ENCODE measurements around the gene FANCG. TPM values are rescaled to one million over a fixed set of nuclear protein-coding genes. Genes with fewer than 3 reads are reported as not detected.

Gene FANCG
- total RNA-seq, 1 donor from 2014 or later = 5.6 TPM

DNA sequence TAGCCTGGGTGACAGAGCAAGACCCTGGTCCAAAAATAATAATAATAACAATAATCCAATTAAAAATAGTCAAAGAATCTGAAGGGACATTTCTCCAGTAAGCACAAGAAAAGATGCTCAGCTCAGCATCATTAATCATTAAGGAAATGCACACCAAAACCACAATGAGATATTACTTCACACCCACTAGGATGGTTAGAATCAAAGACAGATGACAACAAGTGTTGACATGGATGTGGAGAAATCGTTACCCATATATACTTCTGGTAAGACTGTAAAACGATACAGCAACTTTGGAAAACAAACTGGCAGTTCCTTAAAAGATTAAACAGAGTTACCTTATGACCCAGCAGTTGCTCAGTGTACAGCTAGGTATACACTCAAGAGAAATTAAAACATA is 5.3 kb upstream of the FANCG start:
- TF ChIP-seq, protein P1, sequence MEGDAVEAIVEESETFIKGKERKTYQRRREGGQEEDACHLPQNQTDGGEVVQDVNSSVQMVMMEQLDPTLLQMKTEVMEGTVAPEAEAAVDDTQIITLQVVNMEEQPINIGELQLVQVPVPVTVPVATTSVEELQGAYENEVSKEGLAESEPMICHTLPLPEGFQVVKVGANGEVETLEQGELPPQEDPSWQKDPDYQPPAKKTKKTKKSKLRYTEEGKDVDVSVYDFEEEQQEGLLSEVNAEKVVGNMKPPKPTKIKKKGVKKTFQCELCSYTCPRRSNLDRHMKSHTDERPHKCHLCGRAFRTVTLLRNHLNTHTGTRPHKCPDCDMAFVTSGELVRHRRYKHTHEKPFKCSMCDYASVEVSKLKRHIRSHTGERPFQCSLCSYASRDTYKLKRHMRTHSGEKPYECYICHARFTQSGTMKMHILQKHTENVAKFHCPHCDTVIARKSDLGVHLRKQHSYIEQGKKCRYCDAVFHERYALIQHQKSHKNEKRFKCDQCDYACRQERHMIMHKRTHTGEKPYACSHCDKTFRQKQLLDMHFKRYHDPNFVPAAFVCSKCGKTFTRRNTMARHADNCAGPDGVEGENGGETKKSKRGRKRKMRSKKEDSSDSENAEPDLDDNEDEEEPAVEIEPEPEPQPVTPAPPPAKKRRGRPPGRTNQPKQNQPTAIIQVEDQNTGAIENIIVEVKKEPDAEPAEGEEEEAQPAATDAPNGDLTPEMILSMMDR (IDR thresholded peaks at IDR 0.05; ENCODE audit: borderline replicate concordance) = no peak

DNA sequence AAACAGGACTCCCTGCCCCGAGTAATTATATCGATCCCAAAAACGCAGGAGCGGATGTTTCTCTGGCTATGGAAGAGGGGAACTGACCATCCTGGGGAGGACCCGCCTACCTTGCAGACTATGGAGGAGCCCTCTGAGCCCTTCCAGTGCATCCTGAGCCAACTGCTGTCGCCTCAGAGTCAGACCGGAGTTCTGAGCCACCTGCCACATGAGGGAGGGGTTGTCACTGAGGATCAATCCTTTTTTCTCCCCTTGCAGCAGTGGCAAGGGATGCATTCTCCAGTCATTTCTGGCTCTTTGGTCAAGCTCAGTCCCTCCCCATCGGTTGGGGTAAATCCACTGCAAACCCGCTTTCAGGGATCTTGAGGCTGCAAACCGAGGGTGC is 709 bp downstream of the FANCG start:
- intact Hi-C loops (cut with micrococcal nuclease) = no loop called here
- Histone ChIP-seq H3K27ac (replicated peaks) (peak overlapping the region; percentile 86), H3K36me3 (peaks cover 15% of the 10 kb centered on the region), H3K9me3 (replicated peaks) (no peaks in the 10 kb centered on the region), H3K4me1 (peaks cover 27% of the 10 kb centered on the region), H3K27me3 (ENCODE audit: low read depth) (no peaks in the 10 kb centered on the region), H3K4me3 (peak overlapping the region; percentile 94)
- TF ChIP-seq, protein P1 (IDR thresholded peaks at IDR 0.05; ENCODE audit: borderline replicate concordance) = no peak
- DNase-seq = no peak

More for the DNA sequence above, 5.3 kb upstream of the FANCG start:
- no peak for DNase-seq
- Histone ChIP-seq H3K4me1 (peaks cover 6% of the 10 kb centered on the region), H3K27me3 (ENCODE audit: low read depth) (no peaks in the 10 kb centered on the region), H3K36me3 (peaks cover 28% of the 10 kb centered on the region), H3K27ac (replicated peaks) (no peak overlapping the region), H3K4me3 (no peak overlapping the region), H3K9me3 (replicated peaks) (no peaks in the 10 kb centered on the region)
- intact Hi-C loops (cut with micrococcal nuclease) = no loop called here

DNA sequence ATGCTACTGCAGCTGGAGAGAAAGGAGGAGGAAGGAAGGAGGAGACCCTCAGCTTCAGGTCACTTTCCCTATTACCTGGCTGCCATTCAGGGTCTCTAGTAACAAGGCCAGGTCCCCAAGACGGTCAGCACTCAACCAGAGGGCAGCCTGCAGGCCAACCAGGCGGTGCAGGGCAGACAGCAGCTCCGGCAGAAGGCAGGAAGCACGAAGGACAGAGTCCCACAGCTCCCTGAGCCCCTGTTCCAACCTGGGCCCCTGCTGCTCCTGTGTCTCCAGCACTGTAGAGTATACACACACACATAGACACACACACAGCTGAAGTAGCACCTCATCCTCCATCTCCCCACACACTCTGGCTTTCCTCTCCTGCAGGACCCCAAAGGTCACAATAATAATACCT is 1.7 kb downstream of the FANCG start:
- TF ChIP-seq, protein P1 (IDR thresholded peaks at IDR 0.05; ENCODE audit: borderline replicate concordance) = no peak
- H3K36me3 ChIP-seq = peaks cover 15% of the 10 kb centered on the region
- no peaks in the 10 kb centered on the region for H3K9me3 ChIP-seq (replicated peaks)
- H3K27ac ChIP-seq (replicated peaks) = no peak overlapping the region
- no peak for DNase-seq
- no peak overlapping the region for H3K4me3 ChIP-seq
- no peaks in the 10 kb centered on the region for H3K27me3 ChIP-seq (ENCODE audit: low read depth)
- intact Hi-C loops (cut with micrococcal nuclease) = no loop called here
- H3K4me1 ChIP-seq = peaks cover 29% of the 10 kb centered on the region

DNA sequence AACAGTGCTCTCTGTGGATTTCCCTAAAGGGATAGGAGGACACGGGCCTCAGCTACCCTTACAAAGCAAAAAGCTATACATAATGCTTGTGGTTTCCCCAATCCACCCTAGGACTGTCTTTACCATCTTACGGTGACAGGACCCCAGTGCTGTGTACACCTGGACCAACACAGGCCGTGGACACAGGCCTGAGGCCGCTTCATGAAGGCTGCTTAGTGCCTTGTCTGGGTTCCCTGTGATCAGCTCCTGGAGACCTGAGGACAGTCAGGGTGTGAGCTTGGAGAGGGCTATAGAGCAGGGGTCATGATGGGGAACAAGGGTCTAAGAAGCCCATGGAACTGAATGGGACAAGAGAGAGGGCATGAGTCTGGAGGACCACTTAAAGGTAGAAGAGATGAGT is 2.9 kb downstream of the FANCG start:
- no peak overlapping the region for H3K27ac ChIP-seq (replicated peaks)
- no peaks in the 10 kb centered on the region for H3K27me3 ChIP-seq (ENCODE audit: low read depth)
- H3K4me1 ChIP-seq = peaks cover 38% of the 10 kb centered on the region
- H3K4me3 ChIP-seq = no peak overlapping the region
- H3K9me3 ChIP-seq (replicated peaks) = no peaks in the 10 kb centered on the region
- TF ChIP-seq, protein P1 (IDR thresholded peaks at IDR 0.05; ENCODE audit: borderline replicate concordance) = no peak
- intact Hi-C loops (cut with micrococcal nuclease) = no loop called here
- no peak for DNase-seq
- H3K36me3 ChIP-seq = peaks cover 15% of the 10 kb centered on the region

DNA sequence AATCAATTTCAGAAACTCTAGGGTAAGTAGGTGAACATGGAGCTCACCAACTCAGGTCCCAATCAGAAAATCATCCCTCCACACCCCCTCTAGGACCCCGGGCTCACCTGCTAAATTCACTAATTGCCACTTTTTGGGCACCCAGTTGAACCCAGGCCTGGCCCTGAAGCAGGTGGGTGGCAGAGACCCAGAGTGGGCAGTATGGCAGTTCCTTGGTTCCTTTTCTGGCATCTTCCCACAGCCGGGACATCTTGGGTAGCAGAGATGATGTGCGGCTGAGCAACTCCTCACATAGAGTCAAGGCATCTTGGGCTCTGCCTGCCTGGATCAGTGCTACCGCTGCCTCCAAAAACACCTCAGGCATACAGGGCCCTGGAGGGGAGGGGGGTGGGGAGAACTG is 4.4 kb downstream of the FANCG start:
- DNase-seq = no peak
- H3K4me1 ChIP-seq = peaks cover 50% of the 10 kb centered on the region
- H3K27ac ChIP-seq (replicated peaks) = no peak overlapping the region
- H3K36me3 ChIP-seq = peaks cover 15% of the 10 kb centered on the region
- TF ChIP-seq, protein P1 (IDR thresholded peaks at IDR 0.05; ENCODE audit: borderline replicate concordance) = no peak
- no peaks in the 10 kb centered on the region for H3K27me3 ChIP-seq (ENCODE audit: low read depth)
- H3K4me3 ChIP-seq = no peak overlapping the region
- intact Hi-C loops (cut with micrococcal nuclease) = no loop called here
- no peaks in the 10 kb centered on the region for H3K9me3 ChIP-seq (replicated peaks)

DNA sequence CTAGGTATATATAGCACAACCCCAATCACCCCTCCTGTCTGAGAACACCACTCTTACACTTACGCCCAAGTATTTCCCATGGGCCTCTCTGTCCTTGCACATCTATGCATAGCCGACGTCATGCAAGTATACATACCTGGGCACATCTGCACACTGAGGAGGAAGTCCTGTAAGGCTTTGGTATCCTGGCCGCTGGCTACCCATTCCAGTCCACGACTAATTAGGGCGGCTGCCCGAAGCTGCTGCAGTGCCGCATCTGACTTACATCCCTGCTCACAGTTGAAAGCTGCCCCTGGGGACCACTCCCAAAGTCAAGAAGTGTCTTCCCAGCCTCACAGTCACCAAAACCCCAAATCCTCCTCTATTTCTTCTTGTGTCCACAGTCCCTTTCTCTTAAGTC is 5.0 kb downstream of the FANCG start:
- no peak overlapping the region for H3K4me3 ChIP-seq
- no peaks in the 10 kb centered on the region for H3K27me3 ChIP-seq (ENCODE audit: low read depth)
- intact Hi-C loops (cut with micrococcal nuclease) = no loop called here
- H3K4me1 ChIP-seq = peaks cover 51% of the 10 kb centered on the region
- TF ChIP-seq, protein P1 (IDR thresholded peaks at IDR 0.05; ENCODE audit: borderline replicate concordance) = no peak
- H3K9me3 ChIP-seq (replicated peaks) = no peaks in the 10 kb centered on the region
- no peak for DNase-seq
- no peak overlapping the region for H3K27ac ChIP-seq (replicated peaks)
- H3K36me3 ChIP-seq = peaks cover 18% of the 10 kb centered on the region

Measured in left ventricle myocardium inferior (tissue), 1 donor.